Measurements from ENCODE around the gene RGS11. TPM values are rescaled to one million over a fixed set of nuclear protein-coding genes. Genes with fewer than 3 reads are reported as not detected.

The RGS11 gene
- total RNA-seq, 1 experiment from 2014 or later = 2.9 TPM

GRCh38 chr16:228852-229730, 46.7 kb downstream of the RGS11 start, which contains the start of gene LUC7L:
LUC7L (minus strand) TSS chr16:229449; CDS start chr16:229339, 110 bp downstream.
- no peak within 1 kb of the TSS for H4K91ac ChIP-seq (ENCODE audit: insufficient read length, low read depth, low read length)
- H2BK12ac ChIP-seq (ENCODE audit: insufficient read length, low read depth, low read length) = no peak within 1 kb of the TSS
- peak within 1 kb of the TSS; percentile 95 for H3K18ac ChIP-seq (ENCODE audit: insufficient read length, low read depth, low read length)
- H4K8ac ChIP-seq (replicated peaks; ENCODE audit: insufficient read length, low read depth, low read length) = no peak within 1 kb of the TSS
- WGBS (ENCODE audit: extremely low coverage, insufficient read length, low lambda C conversion rate) = no CpG with 5 or more reads among the region's 88 CpGs
- Mint-ChIP-seq H3K4me3 (peak within 1 kb of the TSS; percentile 94 to 95), H3K4me1 (peaks cover 17 to 22% of the 10 kb centered on the region in 2 experiments), H3K36me3 (ENCODE audit: insufficient read depth in 1 of 3, low read depth in 3 of 3) (peaks cover 29 to 43% (median 38%) of the 10 kb centered on the region in 3 experiments; a peak in 6 of 7 replicates), H3K27ac (peak within 1 kb of the TSS; percentile 92 to 95 (median 94); a peak in 6 of 7 replicates), H3K27me3 (ENCODE audit: low read depth) (no peaks in the 10 kb centered on the region), H3K9me3 (no peaks in the 10 kb centered on the region; a peak in 1 of 5 replicates)
- TF ChIP-seq CTCF (conservative IDR thresholded peaks at IDR 0.05) = no peak
- H3K23ac ChIP-seq (ENCODE audit: insufficient read length, low read depth, low read length) = no peak within 1 kb of the TSS
- H3T11ph ChIP-seq (ENCODE audit: low read length) = no peak within 1 kb of the TSS
- peaks cover 24% of the 10 kb centered on the region for H3K79me2 ChIP-seq (ENCODE audit: insufficient read depth, low read length)
- H3K23me2 ChIP-seq (ENCODE audit: insufficient read length, low read depth, low read length, poor library complexity, severe bottlenecking) = no peaks in the 10 kb centered on the region
- no peak within 1 kb of the TSS for H2AK5ac ChIP-seq (ENCODE audit: insufficient read length, low read length)
- DNase-seq = peak; percentile 91
- peaks cover 3% of the 10 kb centered on the region; the same call in 1 of the 2 replicates for H3K4me1 ChIP-seq (ENCODE audit: insufficient read depth, low read length)
- no peak within 1 kb of the TSS for H2BK20ac ChIP-seq (ENCODE audit: low read depth, low read length, poor library complexity, severe bottlenecking)
- H3K4me2 ChIP-seq (ENCODE audit: insufficient read depth, insufficient read length, low read length) = peak within 1 kb of the TSS; percentile 97
- H2AFZ ChIP-seq (ENCODE audit: low read length) = no peak within 1 kb of the TSS
- no peak within 1 kb of the TSS for H4K5ac ChIP-seq (ENCODE audit: insufficient read length, low read depth, low read length)
- H2BK15ac ChIP-seq (ENCODE audit: low read depth, low read length) = no peak within 1 kb of the TSS
- no peak within 1 kb of the TSS; the same call in 1 of the 2 replicates for H3K4ac ChIP-seq (ENCODE audit: low read depth, low read length)
- no peak within 1 kb of the TSS for H3K27ac ChIP-seq (ENCODE audit: insufficient read length, low read depth, low read length)
- H2BK120ac ChIP-seq (ENCODE audit: low read depth, low read length, poor library complexity, severe bottlenecking) = no peak within 1 kb of the TSS
- no peak within 1 kb of the TSS for H2BK5ac ChIP-seq (ENCODE audit: insufficient read length, low read length)
- H3K79me1 ChIP-seq (ENCODE audit: insufficient read depth, low read depth, low read length, poor library complexity, severe bottlenecking) = no peaks in the 10 kb centered on the region
- H4K20me1 ChIP-seq (ENCODE audit: control insufficient read depth, insufficient read depth, insufficient read length) = no peaks in the 10 kb centered on the region
- H3K9ac ChIP-seq (ENCODE audit: extremely low read depth, insufficient read length, low read length) = peak within 1 kb of the TSS; percentile 93
- peak within 1 kb of the TSS; percentile 90 for H3K14ac ChIP-seq (ENCODE audit: insufficient read depth, low read length)
- H3K27me3 ChIP-seq (ENCODE audit: insufficient read depth, low read length) = no peaks in the 10 kb centered on the region
- H3K9me3 ChIP-seq (ENCODE audit: control insufficient read depth, low read depth, low read length) = no peaks in the 10 kb centered on the region
- no peak within 1 kb of the TSS for H3K56ac ChIP-seq (ENCODE audit: insufficient read length, low read depth, low read length)
